Calu3 (cell line): ENCODE measurements around the gene COA7. TPM values are rescaled to one million over a fixed set of nuclear protein-coding genes. Genes with fewer than 3 reads are reported as not detected.
A peak's percentile ranks its signal among the peaks of the same experiment; 100 is the strongest.

Experiments
- BruUV-seq: library from RNA; stranded (reverse); fragments of 400-500 nt; replicated peaks from 2 replicates; lab custom pipeline; 2021; lab: Mats Ljungman, UMichigan
- CTCF ChIA-PET: fragments of 300-600 bp; sonication (Branson Sonifier 250); formaldehyde crosslinking; loops from one replicate; lab custom pipeline; 2022; ENCODE audit warnings: antibody characterized with exemption; lab: Charles Lee
- DNase-seq: peaks from one replicate; pipeline ENCODE4 v3.0.0; 2022
- H3K27ac Mint-ChIP-seq: one replicate; pipeline ENCODE4 v1.8.0; 2022; ENCODE audit warnings: mixed read lengths; ENCODE audit not compliant: unreplicated experiment
- H3K27me3 Mint-ChIP-seq: one replicate; pipeline ENCODE4 v1.8.0; 2022; ENCODE audit warnings: mixed read lengths; ENCODE audit not compliant: unreplicated experiment
- H3K36me3 Mint-ChIP-seq: one replicate; pipeline ENCODE4 v1.8.0; 2022; ENCODE audit warnings: mild to moderate bottlenecking, moderate library complexity, mixed read lengths; ENCODE audit not compliant: insufficient read depth, unreplicated experiment
- H3K4me1 Mint-ChIP-seq: one replicate; pipeline ENCODE4 v1.8.0; 2022; ENCODE audit warnings: mild to moderate bottlenecking, low read depth, mixed read lengths; ENCODE audit not compliant: unreplicated experiment
- H3K4me3 Mint-ChIP-seq: one replicate; pipeline ENCODE4 v1.8.0; 2022; ENCODE audit warnings: mild to moderate bottlenecking, low read depth, moderate library complexity, mixed read lengths; ENCODE audit not compliant: unreplicated experiment
- H3K9me3 Mint-ChIP-seq: one replicate; pipeline ENCODE4 v1.8.0; 2022; ENCODE audit warnings: low read depth, mixed read lengths; ENCODE audit not compliant: unreplicated experiment
- intact Hi-C: fragments of 100-400 bp; cut with micrococcal nuclease; formaldehyde crosslinking; loops from one replicate; pipeline ENCODE4 v1.10.0; 2022; ENCODE audit not compliant: unreplicated experiment
- total RNA-seq: library from RNA; stranded (reverse); gene quantifications from 2 replicates; pipeline ENCODE4 v1.2.3, GENCODE V29; 2022
- TF ChIP-seq, protein P1 (sequence below): fragments of 200-600 bp; IDR thresholded peaks from one replicate; pipeline ENCODE4 v1.8.0; 2022; ENCODE audit warnings: antibody characterized with exemption; ENCODE audit not compliant: unreplicated experiment

Gene COA7
- total RNA-seq, 1 experiment from 2014 or later: 42.4 TPM

DNA sequence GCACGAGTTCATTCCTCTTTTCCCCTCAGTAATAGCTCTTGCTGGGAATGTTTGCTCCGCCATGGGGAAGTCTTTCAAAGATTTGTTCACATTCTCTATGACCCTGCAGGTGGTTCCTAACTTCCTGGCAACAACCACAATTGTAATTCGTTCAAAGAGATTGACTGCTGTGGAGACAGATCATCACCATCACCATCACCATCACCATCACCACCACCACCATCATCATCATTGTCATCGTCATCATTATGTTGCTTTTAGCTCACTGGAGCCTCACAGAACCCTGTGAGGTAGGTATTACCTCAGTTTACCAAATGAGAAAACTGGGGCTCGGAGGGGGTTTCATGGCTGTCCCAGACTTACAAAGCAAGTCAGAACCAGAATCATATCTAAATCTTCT is 30.9 kb downstream of the COA7 start:
- DNase-seq: no peak
- H3K9me3 Mint-ChIP-seq: no peaks in the 10 kb centered on the region
- intact Hi-C loops: no loop called here
- H3K4me3 Mint-ChIP-seq: no peak overlapping the region
- peaks cover 11% of the 10 kb centered on the region for H3K4me1 Mint-ChIP-seq
- H3K36me3 Mint-ChIP-seq: no peaks in the 10 kb centered on the region
- no peak overlapping the region for H3K27ac Mint-ChIP-seq
- no peaks in the 10 kb centered on the region for H3K27me3 Mint-ChIP-seq
- no TSS peak for BruUV-seq
- CTCF ChIA-PET: no interaction called here
- TF ChIP-seq, protein P1, sequence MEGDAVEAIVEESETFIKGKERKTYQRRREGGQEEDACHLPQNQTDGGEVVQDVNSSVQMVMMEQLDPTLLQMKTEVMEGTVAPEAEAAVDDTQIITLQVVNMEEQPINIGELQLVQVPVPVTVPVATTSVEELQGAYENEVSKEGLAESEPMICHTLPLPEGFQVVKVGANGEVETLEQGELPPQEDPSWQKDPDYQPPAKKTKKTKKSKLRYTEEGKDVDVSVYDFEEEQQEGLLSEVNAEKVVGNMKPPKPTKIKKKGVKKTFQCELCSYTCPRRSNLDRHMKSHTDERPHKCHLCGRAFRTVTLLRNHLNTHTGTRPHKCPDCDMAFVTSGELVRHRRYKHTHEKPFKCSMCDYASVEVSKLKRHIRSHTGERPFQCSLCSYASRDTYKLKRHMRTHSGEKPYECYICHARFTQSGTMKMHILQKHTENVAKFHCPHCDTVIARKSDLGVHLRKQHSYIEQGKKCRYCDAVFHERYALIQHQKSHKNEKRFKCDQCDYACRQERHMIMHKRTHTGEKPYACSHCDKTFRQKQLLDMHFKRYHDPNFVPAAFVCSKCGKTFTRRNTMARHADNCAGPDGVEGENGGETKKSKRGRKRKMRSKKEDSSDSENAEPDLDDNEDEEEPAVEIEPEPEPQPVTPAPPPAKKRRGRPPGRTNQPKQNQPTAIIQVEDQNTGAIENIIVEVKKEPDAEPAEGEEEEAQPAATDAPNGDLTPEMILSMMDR: no peak

DNA sequence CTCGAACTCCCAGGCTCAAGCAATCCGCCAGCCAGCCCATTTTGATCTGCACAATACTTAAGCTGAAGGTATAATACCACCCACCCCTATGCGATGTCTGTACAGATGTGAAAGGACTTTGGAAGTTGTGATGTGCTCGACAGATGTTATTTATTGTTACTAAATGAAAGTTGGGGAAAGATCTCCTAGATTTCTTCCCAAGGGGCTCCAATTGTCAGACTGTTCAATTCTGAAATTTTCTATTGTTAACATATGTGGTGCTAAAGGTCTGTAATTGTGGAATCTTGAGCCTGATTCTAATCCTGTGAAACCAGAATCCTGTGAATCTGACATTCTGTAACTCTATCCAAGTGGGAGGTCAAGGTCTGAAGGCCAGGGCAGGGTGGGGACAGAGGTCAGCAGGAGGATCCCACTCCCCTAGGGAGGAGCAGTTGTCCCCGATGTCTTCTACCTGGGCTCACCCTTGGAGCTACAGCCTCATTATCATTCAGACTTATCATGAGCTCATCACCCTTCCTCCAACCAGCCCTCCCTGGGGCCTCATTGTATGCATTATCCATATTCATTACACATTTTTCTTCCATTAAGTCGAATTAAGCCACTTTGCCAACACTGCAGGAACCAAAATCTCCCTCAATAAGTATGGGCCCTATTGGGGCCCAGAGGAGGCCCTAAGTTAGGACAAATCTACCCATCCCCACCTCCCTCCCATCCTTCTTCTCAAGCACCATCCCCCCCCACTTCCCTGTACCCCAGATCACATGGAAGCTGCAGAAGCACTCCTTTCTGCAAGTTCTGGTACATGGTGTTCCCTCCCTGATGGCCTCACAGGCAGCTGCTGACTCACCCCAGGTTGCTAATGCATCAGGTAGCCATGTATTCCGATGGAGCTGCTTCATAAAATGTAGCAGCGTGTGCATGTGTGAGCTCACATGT is 32.9 kb downstream of the COA7 start:
- CTCF ChIA-PET: interaction anchor here (0.6 to 0.7 kb wide), 2 partner anchors 188 to 358 kb away, joined by 3 read pairs; no protein-coding TSS in a partner anchor
- DNase-seq: no peak
- Mint-ChIP-seq H3K27me3 (no peaks in the 10 kb centered on the region), H3K9me3 (no peaks in the 10 kb centered on the region), H3K4me1 (peaks cover 11% of the 10 kb centered on the region), H3K36me3 (no peaks in the 10 kb centered on the region), H3K27ac (no peak overlapping the region), H3K4me3 (no peak overlapping the region)
- BruUV-seq: no TSS peak
- intact Hi-C loops: no loop called here
- TF ChIP-seq, protein P1: no peak

DNA sequence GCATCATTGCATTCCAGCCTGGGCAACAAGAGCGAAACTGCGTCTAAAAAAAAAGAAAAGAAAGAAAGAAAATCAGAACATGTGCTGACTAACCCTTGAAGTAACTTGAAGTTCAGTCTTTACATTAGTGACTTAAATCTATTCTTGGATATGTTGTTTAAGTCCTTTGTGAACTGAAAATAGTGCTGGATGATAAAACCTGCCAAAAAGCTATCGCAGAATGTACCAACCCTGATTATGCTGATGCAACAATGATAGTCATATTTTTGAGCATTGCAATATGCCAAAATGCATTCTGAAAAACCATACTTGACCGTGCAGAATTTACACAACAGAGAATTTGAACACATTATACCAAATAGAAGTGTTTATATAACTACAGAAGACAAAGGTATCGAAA is 34.4 kb downstream of the COA7 start:
- H3K4me3 Mint-ChIP-seq: no peak overlapping the region
- intact Hi-C loops: no loop called here
- no TSS peak for BruUV-seq
- CTCF ChIA-PET: interaction anchor here (0.6 to 0.7 kb wide), 2 partner anchors 59 to 922 kb away, joined by 3 read pairs; no protein-coding TSS in a partner anchor
- H3K4me1 Mint-ChIP-seq: peaks cover 11% of the 10 kb centered on the region
- no peaks in the 10 kb centered on the region for H3K9me3 Mint-ChIP-seq
- no peak overlapping the region for H3K27ac Mint-ChIP-seq
- H3K36me3 Mint-ChIP-seq: no peaks in the 10 kb centered on the region
- no peak for DNase-seq
- H3K27me3 Mint-ChIP-seq: no peaks in the 10 kb centered on the region
- TF ChIP-seq, protein P1: no peak

- CTCF ChIA-PET: interaction anchor here (0.5 to 1.3 kb wide), 3 partner anchors 224 to 641 kb away, joined by 3 read pairs; partner anchors contain the start of genes ORC1 and PRPF38A
- TF ChIP-seq, protein P1: no peak
- BruUV-seq: no TSS peak
- Mint-ChIP-seq H3K27ac (no peak overlapping the region), H3K4me3 (peak overlapping the region; percentile 44), H3K9me3 (no peaks in the 10 kb centered on the region), H3K4me1 (peaks cover 11% of the 10 kb centered on the region), H3K36me3 (no peaks in the 10 kb centered on the region), H3K27me3 (no peaks in the 10 kb centered on the region)
- peak; percentile 52 for DNase-seq
- intact Hi-C loops: no loop called here
Observed at GRCh38 chr1:52662645-52663313, 35.4 kb downstream of the COA7 start.
